IPS-NIHi7 (cell line): Measurements from ENCODE around the gene SLC25A27.
A peak's percentile ranks its signal among the peaks of the same experiment; 100 is the strongest.
"Not testable (repeated sequence)": the region's sequence is repeated elsewhere in the genome, so short reads cannot be mapped to it uniquely, and the experiment has no call there.

Source experiments
- DNase-seq: peaks from one replicate; pipeline ENCODE4 v3.0.0; 2012; ENCODE audit warnings: mixed read lengths; ENCODE audit errors: extremely low spot score

SLC25A27 gene

GRCh38 chr6:46652603-46653438, at the start of gene SLC25A27, which contains the start of gene CYP39A1:
SLC25A27 (plus strand) TSS chr6:46652975; CDS start chr6:46653193, 218 bp downstream.
CYP39A1 (minus strand) TSS chr6:46652818; CDS start chr6:46652582, 236 bp downstream.
- peak; percentile 97 for DNase-seq

GRCh38 chr6:46605091-46605797, 47.5 kb upstream of the SLC25A27 start:
- no peak for DNase-seq

- DNase-seq: no peak
Observed at GRCh38 chr6:46606338-46606737, 46.4 kb upstream of the SLC25A27 start.

- no peak for DNase-seq
Observed at GRCh38 chr6:46610862-46611553, 41.8 kb upstream of the SLC25A27 start.

- DNase-seq: no peak
Observed at GRCh38 chr6:46612645-46613044, 40.1 kb upstream of the SLC25A27 start.

GRCh38 chr6:46618726-46619125, 34.0 kb upstream of the SLC25A27 start:
- no peak for DNase-seq

- peak; percentile 11 for DNase-seq
Observed at GRCh38 chr6:46626228-46626909, 26.4 kb upstream of the SLC25A27 start.

GRCh38 chr6:46626976-46627375, 25.8 kb upstream of the SLC25A27 start:
- DNase-seq: no peak

GRCh38 chr6:46628498-46628897, 24.3 kb upstream of the SLC25A27 start:
- DNase-seq: no peak

- no peak for DNase-seq
Observed at GRCh38 chr6:46628976-46629375, 23.8 kb upstream of the SLC25A27 start.

GRCh38 chr6:46629691-46630090, 23.1 kb upstream of the SLC25A27 start:
- DNase-seq: no peak

- no peak for DNase-seq
Observed at GRCh38 chr6:46632053-46632452, 20.7 kb upstream of the SLC25A27 start.

- no peak for DNase-seq
Observed at GRCh38 chr6:46635462-46635861, 17.3 kb upstream of the SLC25A27 start.

- no peak for DNase-seq
Observed at GRCh38 chr6:46637145-46637544, 15.6 kb upstream of the SLC25A27 start.

- DNase-seq: no peak
Observed at GRCh38 chr6:46637933-46638332, 14.8 kb upstream of the SLC25A27 start.

GRCh38 chr6:46638650-46639049, 14.1 kb upstream of the SLC25A27 start:
- no peak for DNase-seq

- no peak for DNase-seq
Observed at GRCh38 chr6:46642928-46643751, 9.6 kb upstream of the SLC25A27 start.

- no peak for DNase-seq
Observed at GRCh38 chr6:46645265-46645664, 7.5 kb upstream of the SLC25A27 start.

- not testable (repeated sequence) for DNase-seq
Observed at GRCh38 chr6:46648108-46648507, 4.7 kb upstream of the SLC25A27 start.

- DNase-seq: no peak
Observed at GRCh38 chr6:46648869-46649492, 3.8 kb upstream of the SLC25A27 start.
